SK-N-MC (cell line): Measurements from ENCODE around the gene LHFPL3.

Source experiments
- DNase-seq: peaks from one replicate; pipeline ENCODE4 v3.0.0-alpha.2; 2011; ENCODE audit warnings: low read depth, low spot score
- H3K27ac ChIP-seq: fragments of 200-600 bp; sonication (generic); 2 replicates; pipeline ENCODE4 v1.5.1; 2016; ENCODE audit warnings: mixed run types
- H3K36me3 ChIP-seq: fragments of 200-600 bp; sonication (generic); 2 replicates; pipeline ENCODE4 v1.6.1; 2017; ENCODE audit warnings: antibody characterized with exemption, low read length, mixed read lengths; ENCODE audit not compliant: insufficient read depth
- H3K4me3 ChIP-seq: fragments of 200-600 bp; sonication (generic); 2 replicates; pipeline ENCODE4 v1.5.1; 2016
- H3K9ac ChIP-seq: fragments of 200-600 bp; sonication (generic); 2 replicates; pipeline ENCODE4 v1.8.0; 2017; ENCODE audit warnings: mixed run types, mixed read lengths; ENCODE audit not compliant: insufficient read length
- H3K9me3 ChIP-seq: fragments of 200-600 bp; sonication (generic); 2 replicates; pipeline ENCODE4 v1.6.1; 2017; ENCODE audit warnings: low read depth, mild to moderate bottlenecking, antibody characterized with exemption, low read length, moderate library complexity, mixed read lengths
- EZH2 ChIP-seq: fragments of 200-600 bp; sonication (generic); IDR thresholded peaks from one replicate; pipeline ENCODE4 v1.6.1; 2017; ENCODE audit warnings: antibody characterized with exemption
- FOXP2 ChIP-seq: optimal IDR thresholded peaks from 2 replicates; pipeline ENCODE3; 2011; ENCODE audit warnings: mild to moderate bottlenecking, moderate library complexity; ENCODE audit not compliant: insufficient read depth; ENCODE audit errors: extremely low read length, control extremely low read depth
- POLR2AphosphoS5 ChIP-seq: IDR thresholded peaks from 2 replicates; pipeline ENCODE4 v1.6.1; 2012; ENCODE audit warnings: mild to moderate bottlenecking, low read depth, low read length, borderline replicate concordance

LHFPL3 gene

DNA sequence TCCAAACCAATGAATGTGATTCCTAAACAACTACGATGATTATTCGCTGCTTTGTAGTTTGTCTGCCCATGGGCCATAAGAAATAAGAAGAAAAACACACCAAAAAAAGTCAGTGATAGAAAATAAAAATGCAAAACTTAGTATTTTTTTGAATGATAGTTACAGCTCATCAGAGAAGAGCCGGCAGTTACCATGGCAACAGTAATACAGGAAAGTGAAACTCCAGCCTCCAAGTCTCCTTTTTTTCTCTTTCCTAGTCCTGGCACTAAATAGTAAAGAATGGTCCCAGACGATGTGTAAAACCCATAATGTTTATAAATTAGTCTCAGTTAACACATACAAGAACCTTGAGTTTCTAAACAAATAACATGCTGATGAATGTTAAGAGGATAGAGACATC is 21.6 kb upstream of the LHFPL3 start:
- Histone ChIP-seq H3K9me3 (no peaks in the 10 kb centered on the region), H3K36me3 (no peaks in the 10 kb centered on the region), H3K27ac (no peak overlapping the region), H3K4me3 (no peak overlapping the region), H3K9ac (no peak overlapping the region)
- TF ChIP-seq FOXP2 (no peak), POLR2AphosphoS5 (no peak)
- DNase-seq = no peak

DNA sequence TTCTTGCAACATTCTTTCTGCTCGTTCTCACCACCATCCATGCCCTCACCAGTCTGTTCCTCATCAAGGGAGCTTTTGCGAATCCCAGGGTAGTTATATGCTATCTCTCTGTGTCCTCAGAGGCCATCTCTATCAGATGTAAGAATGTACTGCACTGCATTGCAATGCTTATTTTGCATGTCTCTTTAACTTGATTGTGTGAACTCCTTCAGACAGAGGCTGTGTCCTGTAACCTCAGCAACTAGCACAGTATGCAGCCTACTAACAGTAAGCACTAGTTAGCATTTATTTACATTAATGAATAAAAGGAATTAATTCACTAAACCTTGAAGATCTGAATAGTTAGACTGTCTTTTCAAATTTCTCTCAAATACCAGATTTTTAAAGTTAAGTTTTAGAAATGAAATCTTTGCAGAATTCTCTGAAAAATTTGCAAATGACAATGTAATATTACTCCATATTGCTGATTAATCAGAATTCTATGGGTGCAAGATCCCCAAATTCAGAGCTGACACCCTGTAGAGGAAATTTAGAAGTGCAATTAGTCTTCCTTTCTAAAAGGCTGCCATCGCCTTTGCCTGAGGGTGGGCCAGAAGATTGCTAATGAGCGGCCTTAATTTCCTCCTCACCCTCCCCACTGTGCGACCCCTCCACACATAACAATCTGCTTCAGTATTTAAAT is 10.3 kb upstream of the LHFPL3 start:
- Histone ChIP-seq H3K4me3 (no peak overlapping the region), H3K36me3 (no peaks in the 10 kb centered on the region), H3K27ac (no peak overlapping the region), H3K9me3 (no peaks in the 10 kb centered on the region), H3K9ac (no peak overlapping the region)
- TF ChIP-seq POLR2AphosphoS5 (no peak), FOXP2 (no peak), EZH2 (no peak)
- no peak for DNase-seq

DNA sequence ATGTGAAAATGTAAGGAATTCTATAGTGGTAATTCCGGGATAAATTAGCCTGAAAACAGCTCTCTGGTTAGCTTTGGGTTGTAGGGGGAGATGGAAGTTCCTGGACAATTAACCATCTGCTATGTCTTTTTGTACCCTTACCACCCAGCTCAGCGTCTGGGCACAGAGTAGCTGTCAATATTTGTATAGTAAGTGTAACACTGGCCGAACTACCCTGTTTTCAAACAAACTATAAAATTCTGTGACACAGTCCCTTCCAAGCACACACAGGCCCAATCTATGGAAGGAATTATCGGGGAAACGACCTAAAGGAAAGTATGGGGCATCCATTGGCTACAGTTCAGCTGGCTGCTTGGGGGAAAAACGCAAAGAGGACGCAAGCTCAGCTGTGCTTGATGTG is 869 bp upstream of the LHFPL3 start:
- TF ChIP-seq EZH2 = no peak
- TF ChIP-seq FOXP2 = no peak
- no peak overlapping the region for H3K27ac ChIP-seq
- no peaks in the 10 kb centered on the region for H3K36me3 ChIP-seq
- H3K9ac ChIP-seq = no peak overlapping the region
- H3K9me3 ChIP-seq = no peaks in the 10 kb centered on the region
- DNase-seq = no peak
- no peak overlapping the region for H3K4me3 ChIP-seq

DNA sequence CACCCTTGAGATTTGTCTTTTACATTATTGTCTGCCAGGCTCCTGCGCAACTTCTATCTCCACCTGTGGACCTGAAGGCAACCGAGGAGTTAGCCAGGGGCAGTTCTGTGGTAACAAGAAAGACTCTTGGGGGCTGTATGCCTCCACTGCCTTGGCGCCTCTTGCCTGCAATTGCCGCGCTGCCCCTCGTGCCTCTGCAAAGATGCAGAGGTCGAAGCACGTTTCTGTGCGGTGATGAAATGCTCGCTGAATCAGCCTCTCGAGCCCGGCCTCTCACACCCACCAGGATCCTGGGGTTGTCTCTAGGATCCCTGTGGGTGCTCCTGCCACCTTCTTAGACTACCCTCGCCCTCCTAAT is 486 bp upstream of the LHFPL3 start:
- H3K9ac ChIP-seq = no peak overlapping the region

DNA sequence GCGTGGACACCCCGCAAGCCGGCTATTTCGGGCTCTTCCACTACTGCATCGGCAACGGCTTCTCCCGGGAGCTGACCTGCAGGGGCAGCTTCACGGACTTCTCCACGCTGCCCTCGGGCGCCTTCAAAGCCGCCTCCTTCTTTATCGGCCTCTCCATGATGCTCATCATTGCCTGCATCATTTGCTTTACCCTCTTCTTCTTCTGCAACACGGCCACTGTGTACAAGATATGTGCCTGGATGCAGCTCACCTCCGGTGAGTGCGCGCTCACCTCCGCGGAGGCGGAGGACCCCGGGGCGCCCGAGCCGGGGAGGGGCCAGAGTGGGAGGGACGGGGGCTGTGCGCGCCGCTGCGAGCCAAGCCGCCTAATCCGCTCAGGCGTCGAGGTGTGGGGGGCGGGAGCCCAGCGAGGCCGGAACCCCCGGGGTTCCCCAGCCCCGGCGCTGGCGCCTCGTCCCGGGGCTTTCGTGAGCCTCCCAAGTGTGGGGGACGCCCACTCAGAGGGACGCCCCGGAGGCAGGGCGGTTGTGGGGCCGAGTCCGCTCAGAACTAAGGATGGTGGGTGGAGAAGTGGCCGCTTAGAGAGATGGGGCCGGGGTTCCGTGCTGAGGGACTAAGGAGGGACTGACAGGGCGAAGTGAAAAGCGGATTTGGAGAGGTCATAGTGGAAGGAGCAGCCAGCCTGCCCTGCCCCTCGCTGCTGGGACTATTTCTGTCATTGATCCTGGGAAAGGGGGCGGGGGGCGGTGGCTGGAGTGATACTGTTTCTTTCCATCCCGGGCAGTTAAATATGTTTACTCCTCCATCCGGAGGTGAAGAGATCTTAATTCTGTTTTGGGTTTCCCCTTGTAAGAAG is 795 bp downstream of the LHFPL3 start:
- Histone ChIP-seq H3K27ac (no peak overlapping the region), H3K4me3 (no peak overlapping the region), H3K9me3 (no peaks in the 10 kb centered on the region), H3K9ac (no peak overlapping the region), H3K36me3 (no peaks in the 10 kb centered on the region)
- DNase-seq = no peak
- TF ChIP-seq FOXP2 = no peak
- TF ChIP-seq POLR2AphosphoS5 = no peak
- TF ChIP-seq EZH2 = peak; percentile 80

More for the DNA sequence above, 486 bp upstream of the LHFPL3 start:
- no peaks in the 10 kb centered on the region for H3K9me3 ChIP-seq
- no peak for TF ChIP-seq FOXP2
- TF ChIP-seq EZH2 = no peak
- no peak for TF ChIP-seq POLR2AphosphoS5
- no peak overlapping the region for H3K4me3 ChIP-seq
- no peak overlapping the region for H3K27ac ChIP-seq
- DNase-seq = no peak
- no peaks in the 10 kb centered on the region for H3K36me3 ChIP-seq

DNA sequence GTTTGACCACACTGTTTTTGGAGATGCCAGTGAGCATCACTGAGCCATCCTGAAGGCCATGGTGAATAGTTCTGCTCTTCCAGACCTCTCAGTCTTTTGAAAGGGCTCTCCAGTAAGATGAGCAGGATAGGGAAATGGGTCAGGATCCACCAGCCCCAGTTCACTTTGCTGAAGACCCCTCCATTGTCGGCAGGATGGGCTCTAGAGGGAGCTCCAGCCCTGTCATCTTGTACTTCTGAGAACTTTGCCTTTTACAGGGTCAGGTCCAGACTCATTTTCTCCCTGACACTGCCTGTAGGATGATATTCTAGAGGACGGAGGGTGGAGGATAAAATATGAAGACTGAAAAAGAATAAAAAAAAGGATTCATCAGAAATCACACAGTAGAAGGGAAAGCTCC is 13.1 kb downstream of the LHFPL3 start:
- no peak for DNase-seq
- Histone ChIP-seq H3K36me3 (no peaks in the 10 kb centered on the region), H3K4me3 (no peak overlapping the region), H3K9me3 (no peaks in the 10 kb centered on the region), H3K27ac (no peak overlapping the region), H3K9ac (no peak overlapping the region)
- TF ChIP-seq EZH2 = no peak
- TF ChIP-seq FOXP2 = no peak
- TF ChIP-seq POLR2AphosphoS5 = no peak

DNA sequence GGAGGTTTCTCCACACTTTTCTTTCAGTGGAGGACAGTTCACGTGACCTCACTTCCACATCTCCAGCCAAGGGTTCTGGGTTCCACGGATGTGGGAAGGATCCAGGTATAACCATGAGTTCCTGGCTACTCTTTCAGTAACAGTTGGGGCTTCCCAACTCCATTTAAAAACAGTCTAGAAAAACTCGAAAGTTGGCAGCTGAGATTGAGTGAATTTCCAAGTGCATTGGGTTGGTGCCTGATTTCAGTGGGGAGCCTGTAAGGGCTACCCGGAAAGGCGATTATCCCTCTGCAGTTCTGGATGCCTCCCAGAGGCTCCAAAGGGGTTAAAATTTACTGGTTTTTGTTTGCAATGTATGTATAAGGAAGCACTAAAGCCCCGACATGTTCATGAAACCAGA is 24.3 kb downstream of the LHFPL3 start:
- DNase-seq = no peak
- Histone ChIP-seq H3K9ac (no peak overlapping the region), H3K27ac (no peak overlapping the region), H3K9me3 (no peaks in the 10 kb centered on the region), H3K4me3 (no peak overlapping the region), H3K36me3 (no peaks in the 10 kb centered on the region)
- TF ChIP-seq FOXP2 (no peak), EZH2 (no peak), POLR2AphosphoS5 (no peak)

DNA sequence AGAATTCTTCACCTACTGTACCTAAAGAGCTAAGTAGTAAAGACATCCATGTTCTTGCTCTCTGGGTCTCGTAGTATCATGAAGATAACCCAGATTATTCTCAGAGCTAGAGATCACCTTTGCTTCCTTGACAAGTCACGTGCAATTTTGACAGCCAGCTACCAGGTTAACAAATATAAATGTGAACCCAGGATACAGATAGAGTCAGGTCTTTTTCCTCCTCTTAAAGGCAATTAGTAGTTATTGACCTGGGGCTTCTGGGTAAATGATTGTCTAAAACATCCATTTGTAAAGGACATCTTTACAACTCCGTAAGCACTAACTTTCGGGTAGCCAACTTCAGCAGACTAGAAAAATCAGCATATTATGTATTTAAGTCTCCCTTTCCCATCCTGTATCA is 28.8 kb downstream of the LHFPL3 start:
- H3K9me3 ChIP-seq = no peaks in the 10 kb centered on the region
- no peaks in the 10 kb centered on the region for H3K36me3 ChIP-seq
- H3K4me3 ChIP-seq = no peak overlapping the region
- DNase-seq = no peak
- H3K27ac ChIP-seq = no peak overlapping the region
- no peak overlapping the region for H3K9ac ChIP-seq
- no peak for TF ChIP-seq EZH2
- no peak for TF ChIP-seq POLR2AphosphoS5
